Heart left ventricle (tissue), 16 donors: ENCODE results near the gene NOS1AP. TPM values are rescaled to one million over a fixed set of nuclear protein-coding genes. Genes with fewer than 3 reads are reported as not detected.
A peak's percentile ranks its signal among the peaks of the same experiment; 100 is the strongest.

ENCODE experiments used
- ATAC-seq, 4 donors: fragments of 200-7000 bp; cut with Tn5 transposase; one replicate each; pipeline ENCODE4 v1.9.1; 2020 to 2022; ENCODE audit warnings: moderate library complexity in 4 of 4, mild to moderate bottlenecking in 3 of 4, moderate number of reproducible peaks in 1 of 4
- DNase-seq, 5 donors: peaks; one replicate each; pipeline ENCODE4 v3.0.0-alpha.2; 2020
- H3K27ac ChIP-seq, 12 donors: fragments of 200-600 bp; sonication (generic) in 4 of 12; one replicate each; pipeline versions ENCODE4 v1.5.0 to v1.8.0; 2016 to 2022; ENCODE audit warnings: mild to moderate bottlenecking in 2 of 12
- H3K27me3 ChIP-seq, 9 donors: fragments of 200-600 bp; sonication (generic) in 2 of 9; one replicate each; pipeline versions ENCODE4 v1.5.1 to v1.8.0; 2016 to 2022; ENCODE audit warnings: mild to moderate bottlenecking in 3 of 9
- H3K36me3 ChIP-seq, 9 donors: fragments of 200-600 bp; sonication (generic) in 2 of 9; one replicate each; pipeline versions ENCODE4 v1.5.0 to v1.8.0; 2018 to 2022; ENCODE audit warnings: mild to moderate bottlenecking in 2 of 9
- H3K4me1 ChIP-seq, 12 donors: fragments of 200-600 bp; sonication (generic) in 4 of 12; one replicate each; pipeline versions ENCODE4 v1.5.0 to v1.8.0; 2016 to 2022; ENCODE audit warnings: mild to moderate bottlenecking in 3 of 12
- H3K4me3 ChIP-seq, 12 donors: fragments of 200-600 bp; sonication (generic) in 4 of 12; one replicate each; pipeline versions ENCODE4 v1.5.0 to v1.8.0; 2017 to 2022; ENCODE audit warnings: mild to moderate bottlenecking in 9 of 12, moderate library complexity in 4 of 12
- H3K9me3 ChIP-seq, 12 donors: fragments of 200-600 bp; sonication (generic) in 4 of 12; one replicate each; pipeline versions ENCODE4 v1.5.0 to v1.8.0; 2016 to 2022; ENCODE audit warnings: mild to moderate bottlenecking in 1 of 12
- POLR2A ChIP-seq, 2 donors: fragments of 450-650 bp; IDR thresholded peaks; one replicate each; pipeline ENCODE4 v1.6.1; 2017; ENCODE audit warnings: antibody characterized with exemption in 2 of 2, mild to moderate bottlenecking in 2 of 2, moderate library complexity in 2 of 2
- WGBS, 4 donors: extraction: QIAGEN DNeasy Blood & Tissue Kit in 2 of 4; methylation state at CpG; one replicate each; pipeline versions ENCODE4 v1.1.5 to v1.1.7; 2013 to 2018; 5-methylcytosine and 5-hydroxymethylcytosine counted together
- intact Hi-C, 10 donors: fragments of 100-400 bp; cut with DNase I; formaldehyde crosslinking; loops; one replicate each; pipeline versions ENCODE4 v1.11.1 to v1.14.2; 2022
- polyA plus RNA-seq, 2 donors: library from polyadenylated mRNA; stranded (reverse); fragments of 200-250 nt; gene quantifications; one replicate each; pipeline ENCODE4 v1.2.3, GENCODE V29; 2013
- total RNA-seq, 9 donors: library from RNA; depleted of rRNA in 2 of 9; stranded (reverse); fragments of >200 nt in 2 of 9; fragmentation: NEBNext Ultra II Directional in 3 of 9; extraction: Animal tissue kit (Norgen Biotek cat#: 25700) in 3 of 9; gene quantifications; one replicate each; pipeline versions ENCODE4 v1.1.0 to v1.2.4, GENCODE V29; 2016 to 2023
- TF ChIP-seq, protein P1 (sequence below), 12 donors: fragments of 200-600 bp; sonication (generic) in 4 of 12; IDR thresholded peaks; one replicate each; pipeline versions ENCODE4 v1.5.0 to v1.8.0; 2018 to 2022; ENCODE audit warnings: antibody characterized with exemption in 12 of 12, mild to moderate bottlenecking in 5 of 12
- donor health status: ischemic (EF 13 %, LVEDD 7.1; RV severe dilation, severe dysfunction).
- donor health status: healthy with polysubstance abuse.
- donor health status: DM: no; HTN: yes; CAD: no.
- donor health status: DM: no; HTN: no; CAD: no.
- donor health status: ischemic (EF 25% LVEDD 6.9; RV normal size, moderate dysfunction).
- donor health status: ischemic (EF 25% LVEDD 5.7; RV mildly dilated, moderate dysfunction).
- donor health status: healthy.
- donor health status: DM: yes; HTN: yes; CAD: no.
- donor health status: ischemic (EF 35%, LVEDD 5.7; RV mildly dilated, moderate dysfunction).
- donor health status: nonischemic (EF 11% LVEDD 7.7; RV severe dilation, severe dysfunction).
- donor health status: DM: yes; HTN: yes; CAD: no.
- donor health status: PGD.
- donor health status: ischemic (EF 29% LVEDD 5.4; RV normal size, mild dysfunction).
- donor health status: nonischemic (EF 23%, LVEDD 6.1; RV moderate dilation, normal function).

NOS1AP gene
- total and polyA plus RNA-seq, 11 donors = 1.1 to 6.4 (median 4.3) TPM

GRCh38 chr1:162319493-162320175, 250.1 kb downstream of the NOS1AP start:
- Histone ChIP-seq H3K27ac (no peak overlapping the region), H3K27me3 (no peaks in the 10 kb centered on the region), H3K9me3 (no peaks in the 10 kb centered on the region), H3K36me3 (no peaks in the 10 kb centered on the region), H3K4me1 (no peaks in the 10 kb centered on the region), H3K4me3 (no peak overlapping the region)
- TF ChIP-seq, protein P1, sequence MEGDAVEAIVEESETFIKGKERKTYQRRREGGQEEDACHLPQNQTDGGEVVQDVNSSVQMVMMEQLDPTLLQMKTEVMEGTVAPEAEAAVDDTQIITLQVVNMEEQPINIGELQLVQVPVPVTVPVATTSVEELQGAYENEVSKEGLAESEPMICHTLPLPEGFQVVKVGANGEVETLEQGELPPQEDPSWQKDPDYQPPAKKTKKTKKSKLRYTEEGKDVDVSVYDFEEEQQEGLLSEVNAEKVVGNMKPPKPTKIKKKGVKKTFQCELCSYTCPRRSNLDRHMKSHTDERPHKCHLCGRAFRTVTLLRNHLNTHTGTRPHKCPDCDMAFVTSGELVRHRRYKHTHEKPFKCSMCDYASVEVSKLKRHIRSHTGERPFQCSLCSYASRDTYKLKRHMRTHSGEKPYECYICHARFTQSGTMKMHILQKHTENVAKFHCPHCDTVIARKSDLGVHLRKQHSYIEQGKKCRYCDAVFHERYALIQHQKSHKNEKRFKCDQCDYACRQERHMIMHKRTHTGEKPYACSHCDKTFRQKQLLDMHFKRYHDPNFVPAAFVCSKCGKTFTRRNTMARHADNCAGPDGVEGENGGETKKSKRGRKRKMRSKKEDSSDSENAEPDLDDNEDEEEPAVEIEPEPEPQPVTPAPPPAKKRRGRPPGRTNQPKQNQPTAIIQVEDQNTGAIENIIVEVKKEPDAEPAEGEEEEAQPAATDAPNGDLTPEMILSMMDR (IDR thresholded peaks at IDR 0.05) = no peak
- no peak for TF ChIP-seq POLR2A (IDR thresholded peaks at IDR 0.05)
- WGBS, 4 donors = 64 to 71% (median 66%) methylated on average over 9 of the region's 9 CpGs
- DNase-seq (no peak), ATAC-seq (peak in 2 of 4 donors; percentile 46 to 53)
- intact Hi-C loops = no loop called here

- H3K9me3 ChIP-seq = no peaks in the 10 kb centered on the region
- H3K27me3 ChIP-seq = no peaks in the 10 kb centered on the region
- no peaks in the 10 kb centered on the region for H3K36me3 ChIP-seq
- TF ChIP-seq, protein P1 (IDR thresholded peaks at IDR 0.05) = no peak
- no peak for TF ChIP-seq POLR2A (IDR thresholded peaks at IDR 0.05)
- intact Hi-C loops = no loop called here
- 90 to 95% (median 92%) methylated on average over 6 of the region's 6 CpGs for WGBS, 4 donors
- no peak overlapping the region for H3K27ac ChIP-seq
- no peak for ATAC-seq
- DNase-seq = no peak
- peaks cover 0 to 7% (median 0%) of the 10 kb centered on the region in 12 donors for H3K4me1 ChIP-seq
- H3K4me3 ChIP-seq = no peak overlapping the region
These were observed 252.4 kb downstream of the NOS1AP start for GRCh38 chr1:162321809-162322422.

DNA sequence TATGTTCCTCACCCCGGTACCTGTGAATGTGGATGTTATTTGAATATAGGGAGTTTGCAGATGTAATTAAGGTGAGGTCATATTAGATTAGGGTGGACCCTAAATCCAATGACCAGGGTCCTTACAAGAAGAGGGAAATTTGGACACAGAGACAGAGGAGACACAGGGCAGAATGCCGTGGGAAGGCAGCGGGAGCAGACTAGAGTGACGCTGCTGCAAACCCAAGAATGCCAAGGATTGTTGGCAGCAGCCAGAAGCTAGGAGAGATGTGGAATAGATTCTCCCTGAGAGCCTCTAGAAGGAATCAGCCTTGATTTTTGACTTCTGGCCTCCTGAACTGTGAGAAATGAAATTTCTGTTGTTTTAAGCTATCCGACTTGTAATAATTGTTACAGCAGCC, 253.5 kb downstream of the NOS1AP start:
- TF ChIP-seq POLR2A (IDR thresholded peaks at IDR 0.05) = no peak
- TF ChIP-seq, protein P1 (IDR thresholded peaks at IDR 0.05) = no peak
- no peaks in the 10 kb centered on the region for H3K36me3 ChIP-seq
- H3K9me3 ChIP-seq = no peaks in the 10 kb centered on the region
- 77 to 89% (median 85%) methylated on average over 5 of the region's 5 CpGs for WGBS, 4 donors
- no peaks in the 10 kb centered on the region for H3K27me3 ChIP-seq
- intact Hi-C loops = no loop called here
- H3K27ac ChIP-seq = no peak overlapping the region
- peaks cover 0 to 16% (median 0%) of the 10 kb centered on the region in 12 donors for H3K4me1 ChIP-seq
- ATAC-seq = no peak
- no peak overlapping the region for H3K4me3 ChIP-seq
- no peak for DNase-seq

DNA sequence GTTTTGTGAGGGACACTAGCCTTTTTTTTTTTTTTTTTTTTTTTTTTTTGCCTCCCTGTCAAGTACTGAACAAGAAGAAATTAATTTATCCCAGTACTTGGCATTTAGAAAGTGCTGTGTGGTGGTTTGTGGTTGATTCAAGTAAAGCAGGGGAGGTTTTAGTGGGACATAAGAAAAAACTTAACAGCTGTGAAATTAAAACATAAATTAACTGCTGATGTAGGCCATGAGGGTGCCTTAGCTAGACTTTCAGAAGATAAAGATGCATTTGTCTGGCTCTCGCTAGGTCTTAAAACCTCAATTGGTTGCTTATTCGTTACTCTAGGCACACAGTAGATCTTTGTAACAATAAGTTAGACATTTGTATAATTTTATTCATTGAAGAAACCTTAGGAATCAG, 254.9 kb downstream of the NOS1AP start:
- Histone ChIP-seq H3K4me3 (no peak overlapping the region), H3K36me3 (no peaks in the 10 kb centered on the region), H3K9me3 (no peaks in the 10 kb centered on the region), H3K27ac (no peak overlapping the region), H3K4me1 (peaks cover 0 to 20% (median 0%) of the 10 kb centered on the region in 12 donors), H3K27me3 (no peaks in the 10 kb centered on the region)
- 81 to 94% (median 90%) methylated on average over 2 of the region's 2 CpGs for WGBS, 4 donors
- TF ChIP-seq, protein P1 (IDR thresholded peaks at IDR 0.05) = no peak
- TF ChIP-seq POLR2A (IDR thresholded peaks at IDR 0.05) = no peak
- DNase-seq (no peak), ATAC-seq (no peak)
- intact Hi-C loops = no loop called here
